Measurements from ENCODE around the gene ZNF800.

DNA sequence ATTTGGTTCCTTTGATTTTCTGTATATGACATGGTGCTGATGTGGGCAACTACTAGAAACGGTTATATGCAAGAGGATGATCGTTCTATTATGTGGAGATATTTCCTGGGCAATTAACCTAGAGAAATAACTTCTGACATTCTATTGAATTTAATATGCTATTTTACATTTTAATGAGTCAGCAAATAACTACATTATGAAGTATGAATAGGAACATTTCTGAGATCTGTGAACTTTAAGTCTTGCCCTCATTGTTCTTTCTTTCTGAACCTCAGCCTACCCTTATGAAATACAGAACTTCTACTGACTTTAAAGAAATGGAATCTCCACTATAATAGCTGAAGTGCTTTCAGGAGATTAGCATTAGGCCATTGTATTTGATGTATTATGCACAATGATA lies 59.6 kb downstream of the ZNF800 start:
- TF ChIP-seq EZH2 (IDR thresholded peaks at IDR 0.05; ENCODE audit: low read depth), result no peak
- TF ChIP-seq, protein P1, sequence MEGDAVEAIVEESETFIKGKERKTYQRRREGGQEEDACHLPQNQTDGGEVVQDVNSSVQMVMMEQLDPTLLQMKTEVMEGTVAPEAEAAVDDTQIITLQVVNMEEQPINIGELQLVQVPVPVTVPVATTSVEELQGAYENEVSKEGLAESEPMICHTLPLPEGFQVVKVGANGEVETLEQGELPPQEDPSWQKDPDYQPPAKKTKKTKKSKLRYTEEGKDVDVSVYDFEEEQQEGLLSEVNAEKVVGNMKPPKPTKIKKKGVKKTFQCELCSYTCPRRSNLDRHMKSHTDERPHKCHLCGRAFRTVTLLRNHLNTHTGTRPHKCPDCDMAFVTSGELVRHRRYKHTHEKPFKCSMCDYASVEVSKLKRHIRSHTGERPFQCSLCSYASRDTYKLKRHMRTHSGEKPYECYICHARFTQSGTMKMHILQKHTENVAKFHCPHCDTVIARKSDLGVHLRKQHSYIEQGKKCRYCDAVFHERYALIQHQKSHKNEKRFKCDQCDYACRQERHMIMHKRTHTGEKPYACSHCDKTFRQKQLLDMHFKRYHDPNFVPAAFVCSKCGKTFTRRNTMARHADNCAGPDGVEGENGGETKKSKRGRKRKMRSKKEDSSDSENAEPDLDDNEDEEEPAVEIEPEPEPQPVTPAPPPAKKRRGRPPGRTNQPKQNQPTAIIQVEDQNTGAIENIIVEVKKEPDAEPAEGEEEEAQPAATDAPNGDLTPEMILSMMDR (conservative IDR thresholded peaks at IDR 0.05), result no peak

Data from PC-9 (cell line).